Measurements from ENCODE around the gene TMEM86B. TPM values are rescaled to one million over a fixed set of nuclear protein-coding genes. Genes with fewer than 3 reads are reported as not detected.
A peak's percentile ranks its signal among the peaks of the same experiment; 100 is the strongest.

The TMEM86B gene
- total RNA-seq, 3 donors from 2014 or later (not counting 1 experiment from before 2014, with no cell fraction given), result 12.6 to 14.7 (median 14.6) TPM

GRCh38 chr19:55245236-55245904 lies 16.8 kb upstream of the TMEM86B start:
- H3K4me3 Mint-ChIP-seq, result no peak overlapping the region
- TF ChIP-seq, protein P1, sequence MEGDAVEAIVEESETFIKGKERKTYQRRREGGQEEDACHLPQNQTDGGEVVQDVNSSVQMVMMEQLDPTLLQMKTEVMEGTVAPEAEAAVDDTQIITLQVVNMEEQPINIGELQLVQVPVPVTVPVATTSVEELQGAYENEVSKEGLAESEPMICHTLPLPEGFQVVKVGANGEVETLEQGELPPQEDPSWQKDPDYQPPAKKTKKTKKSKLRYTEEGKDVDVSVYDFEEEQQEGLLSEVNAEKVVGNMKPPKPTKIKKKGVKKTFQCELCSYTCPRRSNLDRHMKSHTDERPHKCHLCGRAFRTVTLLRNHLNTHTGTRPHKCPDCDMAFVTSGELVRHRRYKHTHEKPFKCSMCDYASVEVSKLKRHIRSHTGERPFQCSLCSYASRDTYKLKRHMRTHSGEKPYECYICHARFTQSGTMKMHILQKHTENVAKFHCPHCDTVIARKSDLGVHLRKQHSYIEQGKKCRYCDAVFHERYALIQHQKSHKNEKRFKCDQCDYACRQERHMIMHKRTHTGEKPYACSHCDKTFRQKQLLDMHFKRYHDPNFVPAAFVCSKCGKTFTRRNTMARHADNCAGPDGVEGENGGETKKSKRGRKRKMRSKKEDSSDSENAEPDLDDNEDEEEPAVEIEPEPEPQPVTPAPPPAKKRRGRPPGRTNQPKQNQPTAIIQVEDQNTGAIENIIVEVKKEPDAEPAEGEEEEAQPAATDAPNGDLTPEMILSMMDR (IDR thresholded peaks at IDR 0.05), result no peak
- no peak for DNase-seq
- no peaks in the 10 kb centered on the region for H3K27me3 Mint-ChIP-seq (ENCODE audit: low read depth in 2 of 2)
- Histone ChIP-seq H3K9me3 (ENCODE audit: control insufficient read depth, insufficient read depth, low read length) (no peaks in the 10 kb centered on the region), H3K27me3 (ENCODE audit: control insufficient read depth, insufficient read depth, low read length) (no peaks in the 10 kb centered on the region), H3K4me1 (ENCODE audit: control insufficient read depth, insufficient read depth, low read length) (peaks cover 37% of the 10 kb centered on the region), H3K4me3 (ENCODE audit: low read length) (no peak overlapping the region), H3K27ac (ENCODE audit: low read length) (no peak overlapping the region), H3K36me3 (ENCODE audit: control insufficient read depth, insufficient read depth, low read length) (peaks cover 65% of the 10 kb centered on the region)
- peak overlapping the region in 1 of 2 donors; percentile 31 for H3K27ac Mint-ChIP-seq
- no peaks in the 10 kb centered on the region for H3K9me3 Mint-ChIP-seq
- H3K36me3 Mint-ChIP-seq, result peaks cover 7% of the 10 kb centered on the region
- 95% methylated on average over 23 of the region's 23 CpGs for WGBS (ENCODE audit: insufficient coverage)
- ATAC-seq, result no peak
- H3K4me1 Mint-ChIP-seq, result peaks cover 16 to 29% of the 10 kb centered on the region in 2 donors
- intact Hi-C loops (cut with micrococcal nuclease), result no loop called here

- DNase-seq (no peak), ATAC-seq (no peak)
- H3K9me3 ChIP-seq (ENCODE audit: control insufficient read depth, insufficient read depth, low read length), result no peaks in the 10 kb centered on the region
- H3K27ac ChIP-seq (ENCODE audit: low read length), result no peak overlapping the region
- peaks cover 7% of the 10 kb centered on the region for H3K36me3 Mint-ChIP-seq
- H3K4me3 ChIP-seq (ENCODE audit: low read length), result no peak overlapping the region
- H3K27ac Mint-ChIP-seq, result no peak overlapping the region
- intact Hi-C loops (cut with micrococcal nuclease), result no loop called here
- H3K36me3 ChIP-seq (ENCODE audit: control insufficient read depth, insufficient read depth, low read length), result peaks cover 73% of the 10 kb centered on the region
- peaks cover 26% of the 10 kb centered on the region for H3K4me1 ChIP-seq (ENCODE audit: control insufficient read depth, insufficient read depth, low read length)
- TF ChIP-seq, protein P1 (IDR thresholded peaks at IDR 0.05), result no peak
- no peaks in the 10 kb centered on the region for H3K9me3 Mint-ChIP-seq
- no peak overlapping the region for H3K4me3 Mint-ChIP-seq
- no peaks in the 10 kb centered on the region for H3K27me3 Mint-ChIP-seq (ENCODE audit: low read depth in 2 of 2)
- peaks cover 15 to 26% of the 10 kb centered on the region in 2 donors for H3K4me1 Mint-ChIP-seq
- WGBS (ENCODE audit: insufficient coverage), result 97% methylated on average over 12 of the region's 12 CpGs
- no peaks in the 10 kb centered on the region for H3K27me3 ChIP-seq (ENCODE audit: control insufficient read depth, insufficient read depth, low read length)
These were observed 15.6 kb upstream of the TMEM86B start for GRCh38 chr19:55244004-55244680.

DNA sequence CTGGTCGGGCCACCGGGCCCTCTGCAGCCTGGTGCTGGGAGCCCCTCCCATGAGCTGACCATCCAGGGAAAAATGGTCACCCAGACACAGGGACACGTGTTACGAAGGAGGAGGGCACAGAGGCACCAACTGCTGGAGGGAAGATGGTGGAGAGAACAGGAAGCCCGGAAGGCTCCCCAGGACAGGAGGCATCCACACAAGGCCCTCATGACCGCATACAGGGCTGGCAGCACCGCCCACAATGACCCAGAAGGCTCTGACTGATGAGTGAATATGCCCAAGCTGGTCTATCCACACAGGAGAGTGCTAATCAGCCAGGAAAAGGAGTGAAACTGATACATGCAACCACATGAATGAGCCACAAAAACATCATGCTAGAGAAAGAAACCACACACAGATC lies 14.0 kb upstream of the TMEM86B start:
- DNase-seq, result no peak
- Mint-ChIP-seq H3K36me3 (peaks cover 7% of the 10 kb centered on the region), H3K4me1 (peaks cover 5 to 10% of the 10 kb centered on the region in 2 donors), H3K4me3 (no peak overlapping the region), H3K27me3 (ENCODE audit: low read depth in 2 of 2) (no peaks in the 10 kb centered on the region), H3K27ac (peak overlapping the region in 1 of 2 donors; percentile 27), H3K9me3 (no peaks in the 10 kb centered on the region)
- Histone ChIP-seq H3K9me3 (ENCODE audit: control insufficient read depth, insufficient read depth, low read length) (no peaks in the 10 kb centered on the region), H3K36me3 (ENCODE audit: control insufficient read depth, insufficient read depth, low read length) (peaks cover 89% of the 10 kb centered on the region), H3K4me3 (ENCODE audit: low read length) (no peak overlapping the region), H3K4me1 (ENCODE audit: control insufficient read depth, insufficient read depth, low read length) (peaks cover 11% of the 10 kb centered on the region), H3K27ac (ENCODE audit: low read length) (no peak overlapping the region), H3K27me3 (ENCODE audit: control insufficient read depth, insufficient read depth, low read length) (no peaks in the 10 kb centered on the region)
- ATAC-seq, result no peak
- TF ChIP-seq, protein P1 (IDR thresholded peaks at IDR 0.05), result no peak
- WGBS (ENCODE audit: insufficient coverage), result 96% methylated on average over 7 of the region's 7 CpGs
- intact Hi-C loops (cut with micrococcal nuclease), result no loop called here
